Effector memory CD4-positive, alpha-beta T cell (primary cell): ENCODE results near the gene LAMP1.

Source experiments
- DNase-seq, 3 donors: peaks; one replicate each; pipeline ENCODE4 v3.0.0-alpha.2; 2020
- H3K27ac ChIP-seq: 2 replicates; pipeline ENCODE4 v1.7.0; 2013; ENCODE audit warnings: mild to moderate bottlenecking, low read length, moderate library complexity; ENCODE audit not compliant: insufficient read depth, poor library complexity, severe bottlenecking
- H3K27me3 ChIP-seq: replicated peaks from 2 replicates; pipeline ENCODE4 v1.7.0; 2013; ENCODE audit warnings: mild to moderate bottlenecking, low read length; ENCODE audit not compliant: insufficient read depth, control insufficient read depth, poor library complexity, severe bottlenecking
- H3K36me3 ChIP-seq: 2 replicates; pipeline ENCODE4 v1.7.0; 2013; ENCODE audit warnings: mild to moderate bottlenecking, low read length, moderate library complexity; ENCODE audit not compliant: control insufficient read depth, insufficient read depth
- H3K4me1 ChIP-seq: 2 replicates; pipeline ENCODE4 v1.7.0; 2013; ENCODE audit warnings: low read length, mild to moderate bottlenecking; ENCODE audit not compliant: control insufficient read depth, insufficient read depth, poor library complexity, severe bottlenecking
- H3K4me3 ChIP-seq: 2 replicates; pipeline ENCODE4 v1.7.0; 2013; ENCODE audit warnings: low read length, low read depth, mild to moderate bottlenecking; ENCODE audit not compliant: insufficient read depth, poor library complexity, severe bottlenecking
- H3K9me3 ChIP-seq: 2 replicates; pipeline ENCODE4 v1.7.0; 2013; ENCODE audit warnings: mild to moderate bottlenecking, low read length, moderate library complexity; ENCODE audit not compliant: control insufficient read depth

Gene LAMP1

DNA sequence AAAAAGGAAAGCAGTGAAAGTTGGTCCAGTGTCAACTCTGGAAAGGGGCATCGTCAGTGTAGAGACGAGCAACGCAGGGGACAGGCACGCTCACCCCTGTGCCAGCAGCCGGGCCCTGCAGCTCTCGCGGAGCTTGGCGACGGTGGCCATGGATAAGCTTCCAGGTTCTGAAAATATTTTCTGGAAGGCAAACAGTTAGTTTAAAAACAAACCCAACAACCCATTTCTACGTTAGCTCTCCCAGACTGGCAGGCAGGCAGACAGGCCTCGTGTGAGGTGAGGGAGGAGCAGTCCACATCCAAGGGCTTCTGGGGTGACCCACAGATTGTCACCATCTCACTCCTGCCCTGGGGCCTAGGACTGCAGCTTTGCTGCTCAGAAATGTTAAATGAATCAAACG lies 27.4 kb downstream of the LAMP1 start:
- H3K27me3 ChIP-seq, result no peaks in the 10 kb centered on the region
- H3K4me1 ChIP-seq, result no peaks in the 10 kb centered on the region
- no peaks in the 10 kb centered on the region for H3K9me3 ChIP-seq
- no peak for DNase-seq
- no peak overlapping the region for H3K4me3 ChIP-seq
- H3K27ac ChIP-seq, result no peak overlapping the region
- H3K36me3 ChIP-seq, result peaks cover 47% of the 10 kb centered on the region

DNA sequence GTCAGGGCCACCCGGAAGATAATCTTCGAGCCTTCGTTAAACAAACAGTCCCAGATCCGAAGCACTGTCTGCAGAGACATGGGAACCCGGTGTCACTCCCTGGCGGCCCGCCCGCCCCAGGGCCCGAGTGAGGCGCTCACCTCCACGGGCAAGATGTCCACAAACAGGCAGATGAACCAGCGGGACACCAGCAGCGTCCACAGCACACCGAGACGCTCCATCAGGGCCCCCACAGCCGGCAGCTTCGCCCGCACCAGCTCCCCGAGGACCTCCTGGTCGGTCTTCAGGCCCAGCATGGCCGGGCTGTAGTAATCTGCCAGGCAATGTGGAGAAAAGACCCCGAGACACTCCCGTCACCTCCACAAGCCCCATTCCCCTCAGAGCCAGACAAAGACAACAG lies 28.7 kb downstream of the LAMP1 start:
- no peaks in the 10 kb centered on the region for H3K9me3 ChIP-seq
- no peak overlapping the region for H3K27ac ChIP-seq
- H3K4me1 ChIP-seq, result no peaks in the 10 kb centered on the region
- no peak for DNase-seq
- H3K36me3 ChIP-seq, result peaks cover 34% of the 10 kb centered on the region
- H3K27me3 ChIP-seq, result no peaks in the 10 kb centered on the region
- no peak overlapping the region for H3K4me3 ChIP-seq

DNA sequence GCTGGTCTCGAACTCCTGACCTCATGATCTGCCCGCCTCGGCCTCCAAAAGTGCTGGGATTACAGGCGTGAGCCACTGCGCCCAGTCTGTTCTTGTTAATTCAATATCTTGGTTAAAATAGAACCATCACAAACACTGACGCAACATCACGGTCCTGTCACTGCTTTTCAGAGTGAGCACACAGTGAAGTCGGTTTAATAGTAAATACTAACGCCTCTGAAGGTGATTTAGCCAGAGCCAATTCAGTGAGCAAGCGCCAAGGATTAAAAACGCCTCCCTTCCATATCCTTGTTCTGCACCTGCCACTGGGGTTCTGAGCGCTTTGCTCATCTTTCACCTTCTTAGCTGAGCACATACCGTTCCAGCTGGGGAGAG lies 30.3 kb downstream of the LAMP1 start:
- Histone ChIP-seq H3K4me3 (no peak overlapping the region), H3K27me3 (no peaks in the 10 kb centered on the region), H3K36me3 (peaks cover 18% of the 10 kb centered on the region), H3K27ac (no peak overlapping the region), H3K4me1 (no peaks in the 10 kb centered on the region), H3K9me3 (no peaks in the 10 kb centered on the region)
- DNase-seq, result no peak

DNA sequence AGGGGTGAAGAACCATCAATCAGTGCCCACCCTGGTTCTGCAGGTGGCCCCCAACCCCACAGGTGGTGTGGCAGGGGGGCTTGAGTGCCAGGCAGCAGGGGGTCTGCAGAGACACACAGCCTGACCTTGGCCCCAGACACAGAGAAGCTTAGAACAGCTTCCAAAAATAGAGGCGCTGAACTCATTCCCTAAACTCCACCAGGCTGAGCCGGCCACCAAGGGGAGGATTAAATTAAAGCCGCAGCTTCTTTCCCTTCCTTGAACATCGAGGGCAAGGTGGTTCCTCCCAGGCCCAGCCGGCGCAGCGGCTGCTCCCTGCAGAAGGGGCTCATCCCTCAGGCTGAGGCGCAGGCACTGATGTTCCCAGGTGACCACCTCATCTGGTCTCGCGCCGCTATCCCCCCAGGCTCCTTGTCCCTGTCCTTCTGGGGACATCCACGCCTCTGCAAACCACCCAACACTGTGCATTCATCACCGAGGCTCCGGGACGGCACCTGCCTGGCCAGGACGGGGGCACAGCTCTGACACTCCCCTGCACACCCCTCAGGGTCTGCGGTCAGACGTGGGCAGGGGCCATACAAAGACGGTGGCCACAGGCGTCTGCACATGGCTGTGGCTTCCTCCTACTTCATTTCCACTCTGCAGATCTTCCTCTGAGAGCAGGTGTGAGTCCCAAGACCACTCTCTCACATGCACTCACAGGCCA lies 30.9 kb downstream of the LAMP1 start:
- no peak for DNase-seq
- Histone ChIP-seq H3K27ac (no peak overlapping the region), H3K4me3 (no peak overlapping the region), H3K4me1 (no peaks in the 10 kb centered on the region), H3K36me3 (peaks cover 13% of the 10 kb centered on the region), H3K9me3 (no peaks in the 10 kb centered on the region), H3K27me3 (no peaks in the 10 kb centered on the region)

DNA sequence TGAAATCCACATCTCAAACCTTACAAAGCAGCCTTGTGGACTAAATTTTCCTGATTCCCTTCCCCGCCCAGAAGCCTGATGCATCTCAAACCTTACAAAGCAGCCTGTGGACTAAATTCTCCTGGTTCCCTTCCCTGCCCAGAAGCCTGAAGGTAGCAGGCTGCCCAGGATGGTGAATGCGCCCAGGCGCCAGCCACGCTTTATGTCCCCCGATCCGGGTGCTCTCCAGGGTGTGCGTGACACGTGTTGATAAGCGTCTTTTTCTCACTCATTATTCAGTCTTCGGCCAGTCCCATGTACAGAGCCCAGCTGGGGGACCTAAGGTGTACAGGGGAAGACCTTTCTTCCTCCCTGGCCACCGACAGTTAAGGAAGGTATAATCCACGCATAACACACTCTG lies 31.8 kb downstream of the LAMP1 start:
- Histone ChIP-seq H3K4me3 (no peak overlapping the region), H3K27me3 (no peaks in the 10 kb centered on the region), H3K9me3 (no peaks in the 10 kb centered on the region), H3K27ac (no peak overlapping the region), H3K4me1 (no peaks in the 10 kb centered on the region), H3K36me3 (peaks cover 4% of the 10 kb centered on the region)
- DNase-seq, result no peak

DNA sequence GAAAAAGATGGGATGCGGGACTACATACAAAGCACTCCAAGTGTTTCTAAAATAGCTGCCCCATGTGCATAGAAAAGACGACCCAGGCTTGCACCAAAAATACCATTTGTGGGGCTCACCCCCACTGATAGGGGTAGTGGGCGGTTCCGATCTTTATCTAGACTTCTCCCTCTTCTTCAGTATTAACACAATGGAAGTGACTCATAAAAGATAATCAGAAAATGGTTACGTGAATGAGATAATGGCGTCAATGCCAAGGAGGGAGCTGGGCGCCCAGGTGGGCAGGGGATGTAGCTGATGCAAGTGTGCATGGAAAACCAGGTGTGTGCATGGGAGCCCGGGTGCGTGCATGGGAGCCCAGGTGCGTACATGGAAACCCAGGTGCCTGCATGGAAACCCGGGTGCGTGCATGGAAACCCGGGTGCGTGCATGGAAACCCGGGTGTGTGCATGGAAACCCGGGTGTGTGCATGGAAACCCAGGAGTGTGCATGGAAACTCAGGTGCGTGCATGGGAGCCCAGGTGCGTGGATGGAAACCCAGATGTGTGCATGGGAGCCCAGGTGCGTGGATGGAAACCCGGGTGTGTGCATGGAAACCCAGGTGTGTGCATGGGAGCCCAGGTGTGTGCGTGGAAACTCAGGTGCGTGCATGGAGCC lies 32.7 kb downstream of the LAMP1 start:
- H3K27me3 ChIP-seq, result no peaks in the 10 kb centered on the region
- H3K9me3 ChIP-seq, result no peaks in the 10 kb centered on the region
- H3K4me1 ChIP-seq, result no peaks in the 10 kb centered on the region
- H3K27ac ChIP-seq, result no peak overlapping the region
- DNase-seq, result no peak
- no peak overlapping the region for H3K4me3 ChIP-seq
- H3K36me3 ChIP-seq, result no peaks in the 10 kb centered on the region

DNA sequence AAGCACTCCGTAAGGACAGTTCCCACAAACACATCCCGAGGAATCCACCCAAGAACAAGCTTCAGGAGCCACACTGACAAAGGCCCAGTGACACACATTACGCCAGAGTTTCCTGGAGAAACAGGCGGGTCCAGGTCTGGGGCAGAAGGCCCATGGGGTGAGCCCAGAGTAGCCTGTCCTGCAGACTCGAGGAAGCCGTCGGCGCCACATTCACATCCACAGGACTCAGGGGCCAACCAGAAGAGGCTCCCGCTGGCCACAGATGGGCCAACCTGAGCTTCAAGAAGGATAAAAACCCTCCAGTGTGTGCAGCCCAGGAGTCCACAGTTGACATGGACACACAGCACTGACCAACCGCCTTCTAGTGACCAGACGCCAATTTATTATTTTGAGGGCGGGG lies 35.6 kb downstream of the LAMP1 start:
- H3K27ac ChIP-seq, result no peak overlapping the region
- no peaks in the 10 kb centered on the region for H3K27me3 ChIP-seq
- no peaks in the 10 kb centered on the region for H3K9me3 ChIP-seq
- H3K4me1 ChIP-seq, result no peaks in the 10 kb centered on the region
- no peak overlapping the region for H3K4me3 ChIP-seq
- no peak for DNase-seq
- H3K36me3 ChIP-seq, result no peaks in the 10 kb centered on the region

DNA sequence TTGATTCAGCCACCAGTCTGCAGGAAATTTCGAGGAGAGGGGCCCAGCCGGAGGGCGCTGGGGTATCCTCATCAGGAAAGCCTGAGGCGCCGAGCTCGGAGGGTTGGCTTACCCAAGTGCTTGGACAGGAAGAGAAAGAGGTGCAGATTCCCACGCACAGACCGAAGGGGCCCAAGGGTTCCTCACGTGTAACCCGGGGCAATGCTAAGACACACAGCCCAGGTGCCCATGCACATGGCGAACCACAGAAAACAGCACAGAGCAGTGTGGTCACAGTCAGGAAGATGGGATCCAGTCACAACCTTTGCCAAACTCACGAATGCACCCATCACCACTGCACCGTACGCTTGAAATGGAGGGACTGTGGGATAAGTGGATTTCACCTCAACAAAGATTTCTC lies 36.0 kb downstream of the LAMP1 start:
- Histone ChIP-seq H3K4me3 (no peak overlapping the region), H3K4me1 (no peaks in the 10 kb centered on the region), H3K36me3 (no peaks in the 10 kb centered on the region), H3K27me3 (no peaks in the 10 kb centered on the region), H3K27ac (no peak overlapping the region), H3K9me3 (no peaks in the 10 kb centered on the region)
- DNase-seq, result no peak

DNA sequence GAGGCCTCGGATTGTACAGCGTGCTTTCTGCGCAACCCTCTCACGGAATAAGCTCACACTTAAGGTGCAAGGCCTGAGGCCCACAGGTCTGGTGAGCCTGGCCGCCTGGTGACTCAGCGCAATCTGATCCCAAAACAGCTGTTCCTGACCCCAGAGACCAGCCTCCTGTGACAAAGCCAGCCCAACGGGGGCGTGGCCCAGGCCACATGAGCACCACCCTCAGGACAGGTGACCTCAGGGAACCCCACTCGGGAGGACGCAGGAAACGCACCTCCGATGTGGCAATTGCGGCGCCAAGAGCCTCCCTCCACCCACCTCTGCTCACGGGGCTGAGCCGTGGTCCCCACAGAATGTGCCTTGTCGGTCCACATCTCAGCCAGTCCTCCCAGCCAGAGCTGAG lies 40.5 kb downstream of the LAMP1 start:
- Histone ChIP-seq H3K4me3 (no peak overlapping the region), H3K27ac (no peak overlapping the region), H3K36me3 (no peaks in the 10 kb centered on the region), H3K9me3 (no peaks in the 10 kb centered on the region), H3K27me3 (no peaks in the 10 kb centered on the region), H3K4me1 (no peaks in the 10 kb centered on the region)
- no peak for DNase-seq

DNA sequence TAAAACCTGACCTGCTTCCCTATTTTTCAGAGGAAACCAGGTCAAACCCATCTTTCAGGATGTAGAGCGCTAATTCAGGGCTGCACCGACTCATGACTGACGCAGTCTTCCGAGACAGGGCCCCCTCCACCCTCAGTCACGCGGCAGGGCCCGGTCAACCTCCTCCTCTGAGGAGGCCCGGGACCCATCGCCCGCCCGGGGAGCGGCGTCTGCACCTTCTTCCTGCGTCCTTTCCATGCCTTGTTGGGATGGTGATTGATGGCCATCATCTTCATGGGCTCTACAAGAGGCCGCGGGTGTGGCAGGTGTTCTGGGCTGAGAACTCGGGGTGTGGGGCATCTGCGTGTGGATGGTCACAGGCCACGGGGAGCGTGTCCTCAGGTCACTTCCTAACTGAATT lies 40.9 kb downstream of the LAMP1 start:
- H3K9me3 ChIP-seq, result no peaks in the 10 kb centered on the region
- no peak for DNase-seq
- H3K27ac ChIP-seq, result no peak overlapping the region
- H3K27me3 ChIP-seq, result no peaks in the 10 kb centered on the region
- no peaks in the 10 kb centered on the region for H3K36me3 ChIP-seq
- no peaks in the 10 kb centered on the region for H3K4me1 ChIP-seq
- no peak overlapping the region for H3K4me3 ChIP-seq
